GM19099 (cell line): Measurements from ENCODE around the gene CDK5RAP1.

Source experiments
- POLR2A ChIP-seq: IDR thresholded peaks from 3 replicates; pipeline ENCODE4 v1.6.1; 2011; ENCODE audit warnings: low read depth; ENCODE audit not compliant: insufficient read length; ENCODE audit errors: extremely low read depth

CDK5RAP1 gene

GRCh38 chr20:33433465-33434234 is 32.3 kb upstream of the CDK5RAP1 start:
- TF ChIP-seq POLR2A, result no peak

DNA sequence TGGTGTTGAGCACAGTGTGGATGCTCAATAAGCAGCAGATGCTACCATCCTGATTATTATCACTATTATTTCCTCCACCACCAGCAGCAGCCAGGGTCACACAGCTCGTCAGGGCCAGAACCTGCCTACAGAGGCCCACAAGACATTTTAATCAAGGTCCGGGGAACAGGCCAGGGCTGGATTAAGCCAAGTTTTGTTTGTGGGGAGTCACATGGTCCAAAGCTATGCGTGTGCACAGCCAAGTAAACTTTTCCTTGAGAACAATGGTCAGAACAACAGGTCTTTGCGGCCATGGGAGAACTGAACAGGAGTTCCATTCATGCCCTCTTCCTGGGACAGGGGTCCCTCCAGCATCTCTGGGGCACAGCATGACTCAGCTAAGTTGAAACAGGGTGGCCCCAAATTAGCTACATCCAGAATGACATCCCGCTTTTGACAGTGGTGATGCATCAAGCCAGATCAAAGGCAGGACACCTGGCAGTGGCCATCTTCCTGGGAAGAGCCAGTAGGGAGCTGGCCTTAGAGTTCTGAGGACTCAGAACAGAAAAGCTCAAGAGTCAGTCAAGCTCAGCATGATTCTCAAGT is 30.6 kb upstream of the CDK5RAP1 start:
- no peak for TF ChIP-seq POLR2A

DNA sequence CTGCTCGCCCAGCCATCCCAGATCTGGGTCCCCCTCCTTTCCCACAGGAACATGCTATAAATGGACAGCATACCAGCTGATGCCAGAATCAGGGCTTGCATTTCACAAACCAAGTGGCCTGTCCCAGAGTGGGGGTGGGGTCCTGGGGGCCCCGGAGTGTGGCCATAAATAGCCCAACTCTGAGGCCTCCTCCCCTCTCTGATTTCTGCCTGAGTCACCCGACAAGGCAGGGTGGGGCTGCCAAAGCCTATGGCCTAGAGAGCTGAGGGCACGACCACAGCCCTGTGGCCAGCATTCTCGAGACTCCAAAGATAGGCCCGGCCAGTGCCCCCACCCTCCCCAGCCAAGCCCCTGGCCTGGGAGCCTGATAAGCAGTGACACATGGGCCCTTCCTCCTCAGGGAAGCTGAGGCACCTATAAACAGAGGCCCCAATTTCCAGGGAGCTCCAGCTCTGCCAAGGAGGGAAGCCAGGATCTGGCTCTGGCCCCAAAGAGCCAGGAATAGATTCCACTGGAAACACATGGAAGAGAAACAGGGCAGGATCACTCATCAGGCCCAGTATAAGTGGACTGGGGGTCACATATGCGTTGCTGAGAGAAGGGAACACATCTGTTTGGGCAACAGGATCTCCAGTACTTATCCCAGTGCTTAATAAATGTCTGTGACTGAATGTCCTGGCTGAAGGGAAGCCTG is 22.0 kb upstream of the CDK5RAP1 start:
- TF ChIP-seq POLR2A, result no peak

GRCh38 chr20:33419140-33419974 is 18.0 kb upstream of the CDK5RAP1 start:
- no peak for TF ChIP-seq POLR2A

DNA sequence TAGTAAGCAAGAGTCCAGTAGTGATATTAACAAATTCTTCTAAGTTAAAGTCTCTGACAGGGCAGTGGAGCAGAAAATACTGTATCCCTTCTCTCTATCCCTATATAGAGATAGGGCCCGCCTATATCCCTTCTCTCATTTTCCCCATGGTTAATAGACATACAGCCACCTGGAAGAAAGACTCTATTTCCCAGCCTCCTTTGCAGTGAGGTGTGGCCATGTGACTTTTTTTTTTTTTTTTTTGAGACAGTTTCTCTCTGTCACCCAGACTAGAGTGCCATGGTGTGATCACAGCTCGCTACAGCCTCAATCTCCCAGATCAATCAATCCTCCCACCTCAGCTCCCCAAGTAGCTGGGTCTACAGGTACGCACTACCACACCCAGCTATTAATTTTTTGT is 16.7 kb upstream of the CDK5RAP1 start:
- TF ChIP-seq POLR2A, result no peak

- TF ChIP-seq POLR2A, result no peak
These were observed 14.6 kb upstream of the CDK5RAP1 start for GRCh38 chr20:33415948-33416347.

GRCh38 chr20:33412484-33412838 is 11.1 kb upstream of the CDK5RAP1 start:
- TF ChIP-seq POLR2A, result no peak

- no peak for TF ChIP-seq POLR2A
These were observed 10.6 kb upstream of the CDK5RAP1 start for GRCh38 chr20:33411711-33412483.

- TF ChIP-seq POLR2A, result no peak
These were observed 9.9 kb upstream of the CDK5RAP1 start for GRCh38 chr20:33411242-33411641.

GRCh38 chr20:33410081-33410742 is 8.9 kb upstream of the CDK5RAP1 start:
- no peak for TF ChIP-seq POLR2A

GRCh38 chr20:33408716-33409654 is 7.7 kb upstream of the CDK5RAP1 start:
- no peak for TF ChIP-seq POLR2A

GRCh38 chr20:33408313-33408712 is 7.0 kb upstream of the CDK5RAP1 start:
- no peak for TF ChIP-seq POLR2A

GRCh38 chr20:33407796-33408195 is 6.5 kb upstream of the CDK5RAP1 start:
- no peak for TF ChIP-seq POLR2A

GRCh38 chr20:33407251-33407650 is 5.9 kb upstream of the CDK5RAP1 start:
- no peak for TF ChIP-seq POLR2A

DNA sequence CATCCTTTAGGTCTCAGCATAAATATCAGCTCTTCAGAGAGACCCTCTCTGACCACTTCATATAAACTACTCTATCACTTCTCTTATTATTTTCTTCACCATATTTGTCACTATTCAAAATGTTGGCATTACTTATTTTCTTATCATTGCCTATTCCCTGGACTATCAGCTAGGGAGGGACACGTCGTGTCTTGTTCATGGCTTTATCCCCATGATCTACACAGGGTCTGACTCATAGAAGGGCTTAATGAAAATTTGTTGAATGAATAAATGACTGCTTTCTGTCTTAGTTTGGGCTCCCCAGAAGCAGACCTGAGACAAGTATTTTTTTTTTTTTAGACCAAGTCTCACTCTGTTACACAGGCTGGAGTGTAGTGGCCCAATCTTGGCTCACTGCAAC is 3.0 kb upstream of the CDK5RAP1 start:
- no peak for TF ChIP-seq POLR2A
